ENCODE results near the gene CEND1. TPM values are rescaled to one million over a fixed set of nuclear protein-coding genes. Genes with fewer than 3 reads are reported as not detected.
A peak's percentile ranks its signal among the peaks of the same experiment; 100 is the strongest.

CEND1 gene
- total and polyA plus RNA-seq, 2 of the 13 experiments (the other 11 are each of a cell fraction or from before 2014, with no cell fraction given) = not detected

DNA sequence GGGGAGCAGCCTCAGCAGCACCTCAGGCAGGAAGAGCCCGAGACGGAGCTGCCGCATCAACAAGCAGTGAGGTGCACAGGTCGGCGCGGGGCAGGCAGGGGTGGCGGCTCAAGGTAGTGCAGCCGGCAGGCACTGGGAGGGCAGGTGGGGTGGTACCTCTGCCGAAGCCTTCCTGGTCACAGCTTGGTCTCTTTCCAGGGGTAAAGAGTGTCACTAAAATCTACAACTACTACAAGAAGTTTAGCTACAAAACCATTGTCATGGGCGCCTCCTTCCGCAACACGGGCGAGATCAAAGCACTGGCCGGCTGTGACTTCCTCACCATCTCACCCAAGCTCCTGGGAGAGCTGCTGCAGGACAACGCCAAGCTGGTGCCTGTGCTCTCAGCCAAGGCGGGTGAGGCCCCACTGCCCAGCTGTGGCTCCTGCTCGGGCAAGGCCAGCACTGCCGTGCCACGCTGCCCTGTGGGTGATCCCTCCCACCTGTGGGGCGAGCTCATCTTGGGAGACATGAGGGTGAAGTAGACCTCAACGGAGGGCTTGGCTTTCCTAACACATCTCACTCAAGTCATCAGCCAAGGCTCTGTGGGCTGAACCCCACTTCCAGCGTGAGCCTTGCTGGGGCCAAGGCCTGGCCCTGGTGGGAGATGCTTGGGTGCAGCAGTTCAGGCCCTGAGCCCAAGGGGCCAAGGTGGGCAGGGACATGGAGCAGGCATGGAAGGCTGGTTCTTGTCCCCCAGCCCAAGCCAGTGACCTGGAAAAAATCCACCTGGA lies 26.2 kb downstream of the CEND1 start (continued):
- TF ChIP-seq ZNF589 (CRISPR knock-in tag; conservative IDR thresholded peaks at IDR 0.05) (no peak), SP5 (CRISPR knock-in tag; IDR thresholded peaks at IDR 0.05; ENCODE audit: borderline replicate concordance, low read depth) (no peak)

- no TSS peak for BruUV-seq (replicated peaks)
- no peaks in the 10 kb centered on the region for H3K4me1 ChIP-seq (ENCODE audit: insufficient read depth, low read length)
- no peak overlapping the region for H2AFZ ChIP-seq (ENCODE audit: low read length)
- POLR2A ChIA-PET = interaction anchor here (0.8 kb wide), 1 partner anchor 16 kb away, joined by 4 read pairs; the partner anchor contains the start of gene TALDO1
- in situ Hi-C loops (cut with HindIII; ENCODE audit: extremely low pct_ligation_motif_present, low pct_unique_long_range_greater_than_20kb) (no loop called here), intact Hi-C loops (cut with micrococcal nuclease; ENCODE audit: unreplicated experiment) (loop anchor here (2.0 kb wide), 1 partner anchor 34 kb away; no protein-coding TSS in a partner anchor)
- no peak overlapping the region for H3K27ac ChIP-seq (ENCODE audit: extremely low read length, insufficient read depth, low read length)
- DNase-seq (ENCODE audit: low spot score) (no peak), ATAC-seq (no peak), FAIRE-seq (no peak)
- WGBS (ENCODE audit: low lambda C conversion rate) = 98% methylated on average over 24 of the region's 24 CpGs
- peaks cover 20 to 67% of the 10 kb centered on the region in 2 experiments for H3K36me3 ChIP-seq (replicated peaks in 1 of 2; ENCODE audit: control insufficient read depth in 1 of 2, insufficient read depth in 2 of 2, low read length in 2 of 2)
- no peaks in the 10 kb centered on the region for H3K79me2 ChIP-seq (ENCODE audit: insufficient read depth, low read length)
- TF ChIP-seq STAT6 (CRISPR knock-in tag; IDR thresholded peaks at IDR 0.05; ENCODE audit: borderline replicate concordance) (no peak), POLR2A (IDR thresholded peaks at IDR 0.05; ENCODE audit: insufficient read depth in 1 of 2, low read depth in 2 of 2, low read length in 2 of 2) (peak in 1 of 2 experiments; percentile 9; a peak in 1 of 4 replicates), ZNF484 (CRISPR knock-in tag; IDR thresholded peaks at IDR 0.05; ENCODE audit: borderline replicate concordance, low read depth) (no peak), ZNF256 (CRISPR knock-in tag; conservative IDR thresholded peaks at IDR 0.05) (no peak), ZNF235 (CRISPR knock-in tag; IDR thresholded peaks at IDR 0.05; ENCODE audit: borderline replicate concordance) (no peak)
- H3K27me3 ChIP-seq (ENCODE audit: control insufficient read depth in 1 of 2, insufficient read depth in 2 of 2, low read length in 2 of 2) = no peaks in the 10 kb centered on the region
- CTCF ChIA-PET (ENCODE audit: low intra/inter-chr PET ratio, low total read pairs) = no interaction called here
- no peak overlapping the region for H3K4me3 ChIP-seq (replicated peaks in 1 of 3; ENCODE audit: insufficient read depth in 1 of 3, low read depth in 2 of 3, low read length in 3 of 3)
- no peak overlapping the region for H3K9ac ChIP-seq (ENCODE audit: insufficient read depth, low read depth, low read length)
- H4K20me1 ChIP-seq (ENCODE audit: insufficient read depth, low read length) = peaks cover 9% of the 10 kb centered on the region; the same call in 1 of the 2 replicates
- H3K9me3 ChIP-seq (ENCODE audit: low read length) = no peaks in the 10 kb centered on the region
- no peak overlapping the region for H3K4me2 ChIP-seq (ENCODE audit: low read depth, low read length)
These were observed 26.8 kb downstream of the CEND1 start for GRCh38 chr11:763073-763463.

Data from HepG2 (cell line).